ENCODE results near the gene NCK2. TPM values are rescaled to one million over a fixed set of nuclear protein-coding genes. Genes with fewer than 3 reads are reported as not detected.

Gene NCK2
- total and polyA plus RNA-seq, 10 of the 15 experiments (the other 5 are each of a cell fraction or from before 2014, with no cell fraction given) = 1.2 to 30.9 (median 14.1) TPM

DNA sequence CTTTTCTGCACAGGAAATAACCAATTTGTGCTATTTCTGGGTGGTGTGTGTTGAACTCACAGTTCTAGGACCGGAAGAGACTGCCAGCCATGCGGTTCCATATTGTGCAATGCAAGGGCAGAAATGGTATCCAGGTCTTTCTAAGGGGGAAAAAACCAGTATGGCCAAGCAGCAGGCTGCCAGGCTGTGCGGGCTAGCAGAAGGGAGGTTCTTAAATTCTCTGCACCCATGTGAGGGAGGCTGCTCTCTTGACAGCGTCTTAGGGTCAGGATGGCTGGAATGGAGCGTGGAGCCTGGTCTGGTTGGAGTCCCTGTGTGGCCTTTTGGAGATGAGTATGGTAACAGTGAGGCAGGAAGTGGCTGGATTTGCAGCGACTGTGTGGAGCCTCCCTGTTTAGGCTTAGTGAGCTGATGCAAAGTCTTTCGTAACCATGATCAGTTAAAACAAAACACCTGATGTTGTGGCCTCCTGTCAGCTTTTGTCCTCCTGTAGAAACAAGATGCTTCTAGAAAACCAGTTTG lies 52.6 kb downstream of the NCK2 start:
- RAD21 ChIA-PET (ENCODE audit: unreplicated experiment) = interaction anchor here (0.8 to 4.6 kb wide), 12 partner anchors 8 to 77 kb away, joined by 3 to 40 read pairs (median 8); no protein-coding TSS in a partner anchor
- no peaks in the 10 kb centered on the region for H4K20me1 ChIP-seq (ENCODE audit: control insufficient read depth, insufficient read depth)
- DNase-seq (ENCODE audit: low read depth, low spot score) = peak; percentile 65
- WGBS (ENCODE audit: insufficient coverage, insufficient replicate concordance, low lambda C conversion rate, missing lambda C conversion rate) = 1% methylated on average over 7 of the region's 7 CpGs
- peak; percentile 66 for ATAC-seq
- no peak for FAIRE-seq
- peaks cover 0 to 3% of the 10 kb centered on the region in 2 experiments; a peak in 1 of 4 replicates for H3K36me3 ChIP-seq (ENCODE audit: control insufficient read depth in 2 of 2, insufficient read depth in 2 of 2, low read length in 1 of 2)
- intact Hi-C loops (cut with micrococcal nuclease; ENCODE audit: unreplicated experiment) (loop anchor here (2.0 to 5.0 kb wide), 2 partner anchors 49 to 75 kb away; no protein-coding TSS in a partner anchor), in situ Hi-C loops (cut with MboI) (no loop called here)
- CTCF ChIA-PET = interaction anchor here (1.2 to 4.0 kb wide), 5 partner anchors 8 to 54 kb away, joined by 3 to 29 read pairs (median 16); no protein-coding TSS in a partner anchor
- H3K27me3 ChIP-seq (replicated peaks in 1 of 2; ENCODE audit: control insufficient read depth in 2 of 2, insufficient read depth in 2 of 2, low read length in 1 of 2) = no peaks in the 10 kb centered on the region
- peak overlapping the region; percentile 31; the same call in 1 of the 2 replicates for H3K4me3 ChIP-seq
- H3K4me1 ChIP-seq (ENCODE audit: control insufficient read depth, insufficient read depth, low read length) = peaks cover 66% of the 10 kb centered on the region
- H3K27ac ChIP-seq (ENCODE audit: control insufficient read depth, insufficient read depth) = peak overlapping the region; percentile 96
- POLR2A ChIA-PET = interaction anchor here (0.9 to 5.9 kb wide), 9 partner anchors 9 to 76 kb away, joined by 3 to 27 read pairs (median 5); no protein-coding TSS in a partner anchor
- SMC1A ChIA-PET (ENCODE audit: uncharacterized antibody, unreplicated experiment) = interaction anchor here (0.7 to 9.9 kb wide), 14 partner anchors 10 to 368 kb away, joined by 3 to 93 read pairs (median 8); no protein-coding TSS in a partner anchor
- H3K9me3 ChIP-seq (replicated peaks; ENCODE audit: control insufficient read depth, insufficient read depth, low read length) = no peaks in the 10 kb centered on the region
- BruUV-seq (replicated peaks) = no TSS peak
- peak overlapping the region; percentile 74 for H3K9ac ChIP-seq (ENCODE audit: control insufficient read depth, insufficient read depth, low read length)
- peaks cover 93% of the 10 kb centered on the region for H3K79me2 ChIP-seq (ENCODE audit: control insufficient read depth, insufficient read depth, low read length)
- H3K4me2 ChIP-seq (ENCODE audit: control insufficient read depth, insufficient read depth) = peak overlapping the region; percentile 82
- peak overlapping the region; percentile 66 for H2AFZ ChIP-seq (ENCODE audit: control insufficient read depth, low read depth, low read length)
- 0 out of 2 replicates have a peak, but pooled peaks have one; percentile 45 for TF ChIP-seq RBBP5 (conservative IDR thresholded peaks at IDR 0.05)
- 0 out of 2 replicates have a peak, but pooled peaks have one; percentile 47 for TF ChIP-seq HDGF (IDR thresholded peaks at IDR 0.05)
- TF ChIP-seq GABPA (IDR thresholded peaks at IDR 0.05; ENCODE audit: low read depth) = peak; percentile 48; the same call in 1 of the 2 replicates
- peak; percentile 24; the same call in 1 of the 2 replicates for TF ChIP-seq TBL1XR1 (IDR thresholded peaks at IDR 0.05; ENCODE audit: low read depth, low read length)
- TF ChIP-seq ZNF217 (IDR thresholded peaks at IDR 0.05) = no peak
- no peak; the same call in 1 of the 2 replicates for TF ChIP-seq TAF1 (IDR thresholded peaks at IDR 0.05; ENCODE audit: borderline replicate concordance, low read depth, low read length)
- peak; percentile 28; the same call in 1 of the 2 replicates for TF ChIP-seq MTA2 (IDR thresholded peaks at IDR 0.05; ENCODE audit: low read depth)
- peak; percentile 74 to 96; a peak in 3 of 4 replicates for TF ChIP-seq CEBPB (IDR thresholded peaks at IDR 0.05; ENCODE audit: borderline replicate concordance in 1 of 2, low read depth in 2 of 2, low read length in 2 of 2)
- TF ChIP-seq FOXM1 (IDR thresholded peaks at IDR 0.05; ENCODE audit: low read depth, low read length) = peak; percentile 81
- TF ChIP-seq SUZ12 (IDR thresholded peaks at IDR 0.05; ENCODE audit: unreplicated experiment) = no peak
- TF ChIP-seq SKIL (IDR thresholded peaks at IDR 0.05; ENCODE audit: low read depth, poor library complexity, severe bottlenecking) = peak; percentile 25
- TF ChIP-seq CREM (IDR thresholded peaks at IDR 0.05; ENCODE audit: low read depth) = 0 out of 2 replicates have a peak, but pooled peaks have one; percentile 32
- TF ChIP-seq PML (IDR thresholded peaks at IDR 0.05; ENCODE audit: low read length) = 0 out of 2 replicates have a peak, but pooled peaks have one; percentile 33
- TF ChIP-seq MTA3 (IDR thresholded peaks at IDR 0.05; ENCODE audit: borderline replicate concordance, low read length) = peak; percentile 40; the same call in 1 of the 2 replicates
- no peak for TF ChIP-seq YBX1 (IDR thresholded peaks at IDR 0.05)
- TF ChIP-seq RELB (IDR thresholded peaks at IDR 0.05; ENCODE audit: low read depth) = 0 out of 2 replicates have a peak, but pooled peaks have one; percentile 18
- TF ChIP-seq IKZF2 (IDR thresholded peaks at IDR 0.05) = peak; percentile 61 to 65
- peak; percentile 29; the same call in 1 of the 2 replicates for TF ChIP-seq BCL11A (IDR thresholded peaks at IDR 0.05; ENCODE audit: low read depth, low read length)
- no peak for TF ChIP-seq GATAD2B (conservative IDR thresholded peaks at IDR 0.05; ENCODE audit: low read depth)
- peak; percentile 15; the same call in 1 of the 2 replicates for TF ChIP-seq CBFB (IDR thresholded peaks at IDR 0.05; ENCODE audit: low read depth)
- TF ChIP-seq SMAD5 (IDR thresholded peaks at IDR 0.05; ENCODE audit: low read depth) = no peak
- 0 out of 2 replicates have a peak, but pooled peaks have one; percentile 27 for TF ChIP-seq ASH2L (IDR thresholded peaks at IDR 0.05; ENCODE audit: borderline replicate concordance, low read depth)

All from GM12878 (cell line).